K562 (cell line): ENCODE results near the gene PIGM. TPM values are rescaled to one million over a fixed set of nuclear protein-coding genes. Genes with fewer than 3 reads are reported as not detected.

Experiments used
- DEAF1 ChIP-seq: fragments of 450-650 bp; formaldehyde crosslinking; IDR thresholded peaks from 2 replicates; pipeline ENCODE4 v1.4.0; 2020; ENCODE audit warnings: mild to moderate bottlenecking, moderate library complexity
- ESRRB ChIP-seq: fragments of 250-450 bp; sonication (Bioruptor Pico); IDR thresholded peaks from 2 replicates; pipeline ENCODE4 v1.5.0; 2020; ENCODE audit warnings: mild to moderate bottlenecking, moderate library complexity, borderline replicate concordance
- ETV6 ChIP-seq, 3 experiments: fragments of 150-350 bp in 1 of 3; sonication (generic) in 1 of 3; formaldehyde crosslinking in 1 of 3; IDR thresholded peaks; 2 replicates each; pipeline versions ENCODE4 v1.6.1 to v1.8.0; 2014 to 2022; ENCODE audit warnings: borderline replicate concordance in 2 of 3, low read depth in 2 of 3, antibody characterized with exemption in 1 of 3, low read length in 1 of 3, mild to moderate bottlenecking in 1 of 3, missing genetic modification reagents in 1 of 3
- GTF2A2 ChIP-seq: IDR thresholded peaks from 2 replicates; pipeline ENCODE4 v1.6.1; 2016; ENCODE audit warnings: mild to moderate bottlenecking, missing genetic modification characterization, missing compliant biosample characterization
- HMG20B ChIP-seq: fragments of 250-450 bp; sonication (Bioruptor Pico); IDR thresholded peaks from 2 replicates; pipeline ENCODE4 v1.5.0; 2021; ENCODE audit warnings: mild to moderate bottlenecking
- LARP7 ChIP-seq: fragments of 450-650 bp; IDR thresholded peaks from 2 replicates; pipeline ENCODE4 v1.6.1; 2016
- MLLT1 ChIP-seq, 2 experiments: fragments of 450-650 bp; IDR thresholded peaks; 2 replicates each; pipeline ENCODE4 v1.6.1; 2016
- NCOA6 ChIP-seq: fragments of 450-650 bp; IDR thresholded peaks from 2 replicates; pipeline ENCODE4 v1.6.1; 2017; ENCODE audit warnings: mild to moderate bottlenecking
- NONO ChIP-seq, 2 experiments: fragments of 200-400 bp in 1 of 2; fragments of 450-650 bp in 1 of 2; formaldehyde crosslinking in 1 of 2; IDR thresholded peaks; 2 replicates each; pipeline ENCODE4 v1.6.1; 2017; ENCODE audit warnings: low read depth in 2 of 2, mild to moderate bottlenecking in 2 of 2, moderate library complexity in 2 of 2, low read length in 1 of 2
- SAP30 ChIP-seq: fragments of 200-600 bp; sonication (generic); IDR thresholded peaks from 2 replicates; pipeline ENCODE4 v1.6.1; 2012; ENCODE audit warnings: borderline replicate concordance, low read depth, mild to moderate bottlenecking, moderate library complexity, low read length, control low read depth, inconsistent platforms; ENCODE audit not compliant: insufficient read depth, poor library complexity, severe bottlenecking
- SOX6 ChIP-seq: fragments of 450-650 bp; IDR thresholded peaks from 2 replicates; pipeline ENCODE4 v1.6.1; 2014; ENCODE audit warnings: mild to moderate bottlenecking
- ZNF184 ChIP-seq: sonication (generic); formaldehyde crosslinking; IDR thresholded peaks from 2 replicates; pipeline ENCODE4 v1.5.0; 2020; ENCODE audit warnings: missing genetic modification reagents
- polyA plus RNA-seq, 8 experiments: library from polyadenylated mRNA; depleted of rRNA in 4 of 8; stranded (reverse) in 5 of 8; unstranded in 3 of 8; fragments of >200 nt; fragmentation: Nextera tagmentation in 2 of 8; fragmentation: Illumina TruSeq in 1 of 8; extraction: Ambion mirVana in 2 of 8; extraction: Trizol in 1 of 8; gene quantifications; 2 replicates each; pipeline versions ENCODE4 v1.2.1 to v1.2.3, GENCODE V29; 2011 to 2014; ENCODE audit warnings: inconsistent platforms in 1 of 8, missing spikeins in 1 of 8
- total RNA-seq, 7 experiments: library from RNA; depleted of rRNA in 6 of 7; stranded (reverse); fragments of >200 nt in 6 of 7; fragmentation: Illumina TruSeq in 2 of 7; extraction: Trizol in 2 of 7; gene quantifications; 2 replicates each; pipeline versions ENCODE4 v1.2.1 to v1.2.3, GENCODE V29; 2011 to 2021; ENCODE audit warnings: low replicate concordance in 1 of 7
- TF ChIP-seq, protein P1 (sequence below): fragments of 450-650 bp; IDR thresholded peaks from 2 replicates; pipeline ENCODE4 v1.6.1; 2017; ENCODE audit warnings: mild to moderate bottlenecking, moderate library complexity
- TF ChIP-seq, protein P2 (sequence below): fragments of 200-800 bp; sonication (Bioruptor generic); IDR thresholded peaks from 2 replicates; pipeline ENCODE4 v1.6.1; 2016; ENCODE audit warnings: missing genetic modification characterization, missing compliant biosample characterization
- TF ChIP-seq, protein P3 (sequence below): fragments of 250-450 bp; sonication (Bioruptor Pico); IDR thresholded peaks from 2 replicates; pipeline ENCODE4 v1.8.0; 2021; ENCODE audit warnings: moderate library complexity, mild to moderate bottlenecking, inconsistent platforms

The PIGM gene
- total and polyA plus RNA-seq, 9 of the 15 experiments (the other 6 are each of a cell fraction or from before 2014, with no cell fraction given), result 2.6 to 6.7 (median 4.3) TPM

DNA sequence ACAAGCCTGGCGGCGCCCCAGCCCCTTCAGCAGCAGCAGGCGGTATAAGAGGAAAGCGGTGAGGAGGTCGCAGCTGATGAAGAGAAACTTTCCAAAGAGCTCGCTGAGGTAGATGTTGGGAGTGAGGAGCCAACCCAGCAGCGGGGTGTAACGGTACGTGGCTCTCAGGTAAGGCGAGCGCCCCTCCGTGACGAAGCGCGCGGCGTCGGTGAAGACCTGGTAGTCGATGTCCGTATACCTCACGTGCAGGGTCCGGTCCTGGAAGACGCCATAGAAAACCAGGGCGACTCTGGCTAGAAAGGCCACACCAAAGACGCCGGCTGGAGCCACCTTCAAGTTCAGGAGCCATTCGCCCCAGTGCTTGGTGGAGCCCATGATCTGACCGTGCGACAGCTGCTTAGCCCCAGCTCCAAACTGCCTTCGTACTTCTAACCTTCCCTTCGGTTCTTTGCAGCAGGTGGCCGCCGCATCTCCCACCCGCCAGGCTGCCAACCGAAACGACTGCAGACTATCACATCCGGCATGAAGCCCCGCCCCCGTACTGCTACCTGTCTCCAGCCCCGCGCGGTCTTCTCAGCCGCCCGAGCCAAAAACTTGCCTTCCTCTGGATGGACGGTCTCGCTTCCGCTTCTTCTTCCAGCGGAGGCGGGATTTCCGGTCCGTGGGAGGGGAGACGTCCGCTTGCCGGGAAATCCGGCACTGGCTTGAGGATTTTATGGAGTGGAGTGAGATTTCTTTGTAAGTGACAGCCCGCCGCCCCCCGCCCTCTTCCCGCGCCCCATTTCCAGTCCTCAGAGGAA is at the start of gene PIGM (continued):
- TF ChIP-seq MLLT1 (IDR thresholded peaks at IDR 0.05) (no peak), ZNF184 (CRISPR knock-in tag) (no peak), HMG20B (CRISPR knock-in tag) (no peak), NCOA6 (no peak; the same call in none of the 2 replicates), DEAF1 (CRISPR knock-in tag) (no peak), LARP7 (no peak), NONO (IDR thresholded peaks at IDR 0.05; ENCODE audit: low read depth in 2 of 2, low read length in 1 of 2) (no peak), ESRRB (no peak), ETV6 (IDR thresholded peaks at IDR 0.05; ENCODE audit: borderline replicate concordance in 1 of 2, low read depth in 2 of 2, low read length in 1 of 2) (peak in 1 of 2 experiments; percentile 84; a peak in 2 of 4 replicates), ETV6 (CRISPR knock-in tag; IDR thresholded peaks at IDR 0.05; ENCODE audit: borderline replicate concordance) (0 out of 2 replicates have a peak, but pooled peaks have one; percentile 15), SAP30 (peak; percentile 30), GTF2A2 (tag) (no peak), SOX6 (peak; percentile 26; the same call in 1 of the 2 replicates)
- TF ChIP-seq, protein P1, sequence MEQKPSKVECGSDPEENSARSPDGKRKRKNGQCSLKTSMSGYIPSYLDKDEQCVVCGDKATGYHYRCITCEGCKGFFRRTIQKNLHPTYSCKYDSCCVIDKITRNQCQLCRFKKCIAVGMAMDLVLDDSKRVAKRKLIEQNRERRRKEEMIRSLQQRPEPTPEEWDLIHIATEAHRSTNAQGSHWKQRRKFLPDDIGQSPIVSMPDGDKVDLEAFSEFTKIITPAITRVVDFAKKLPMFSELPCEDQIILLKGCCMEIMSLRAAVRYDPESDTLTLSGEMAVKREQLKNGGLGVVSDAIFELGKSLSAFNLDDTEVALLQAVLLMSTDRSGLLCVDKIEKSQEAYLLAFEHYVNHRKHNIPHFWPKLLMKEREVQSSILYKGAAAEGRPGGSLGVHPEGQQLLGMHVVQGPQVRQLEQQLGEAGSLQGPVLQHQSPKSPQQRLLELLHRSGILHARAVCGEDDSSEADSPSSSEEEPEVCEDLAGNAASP, result no peak
- TF ChIP-seq, protein P2, sequence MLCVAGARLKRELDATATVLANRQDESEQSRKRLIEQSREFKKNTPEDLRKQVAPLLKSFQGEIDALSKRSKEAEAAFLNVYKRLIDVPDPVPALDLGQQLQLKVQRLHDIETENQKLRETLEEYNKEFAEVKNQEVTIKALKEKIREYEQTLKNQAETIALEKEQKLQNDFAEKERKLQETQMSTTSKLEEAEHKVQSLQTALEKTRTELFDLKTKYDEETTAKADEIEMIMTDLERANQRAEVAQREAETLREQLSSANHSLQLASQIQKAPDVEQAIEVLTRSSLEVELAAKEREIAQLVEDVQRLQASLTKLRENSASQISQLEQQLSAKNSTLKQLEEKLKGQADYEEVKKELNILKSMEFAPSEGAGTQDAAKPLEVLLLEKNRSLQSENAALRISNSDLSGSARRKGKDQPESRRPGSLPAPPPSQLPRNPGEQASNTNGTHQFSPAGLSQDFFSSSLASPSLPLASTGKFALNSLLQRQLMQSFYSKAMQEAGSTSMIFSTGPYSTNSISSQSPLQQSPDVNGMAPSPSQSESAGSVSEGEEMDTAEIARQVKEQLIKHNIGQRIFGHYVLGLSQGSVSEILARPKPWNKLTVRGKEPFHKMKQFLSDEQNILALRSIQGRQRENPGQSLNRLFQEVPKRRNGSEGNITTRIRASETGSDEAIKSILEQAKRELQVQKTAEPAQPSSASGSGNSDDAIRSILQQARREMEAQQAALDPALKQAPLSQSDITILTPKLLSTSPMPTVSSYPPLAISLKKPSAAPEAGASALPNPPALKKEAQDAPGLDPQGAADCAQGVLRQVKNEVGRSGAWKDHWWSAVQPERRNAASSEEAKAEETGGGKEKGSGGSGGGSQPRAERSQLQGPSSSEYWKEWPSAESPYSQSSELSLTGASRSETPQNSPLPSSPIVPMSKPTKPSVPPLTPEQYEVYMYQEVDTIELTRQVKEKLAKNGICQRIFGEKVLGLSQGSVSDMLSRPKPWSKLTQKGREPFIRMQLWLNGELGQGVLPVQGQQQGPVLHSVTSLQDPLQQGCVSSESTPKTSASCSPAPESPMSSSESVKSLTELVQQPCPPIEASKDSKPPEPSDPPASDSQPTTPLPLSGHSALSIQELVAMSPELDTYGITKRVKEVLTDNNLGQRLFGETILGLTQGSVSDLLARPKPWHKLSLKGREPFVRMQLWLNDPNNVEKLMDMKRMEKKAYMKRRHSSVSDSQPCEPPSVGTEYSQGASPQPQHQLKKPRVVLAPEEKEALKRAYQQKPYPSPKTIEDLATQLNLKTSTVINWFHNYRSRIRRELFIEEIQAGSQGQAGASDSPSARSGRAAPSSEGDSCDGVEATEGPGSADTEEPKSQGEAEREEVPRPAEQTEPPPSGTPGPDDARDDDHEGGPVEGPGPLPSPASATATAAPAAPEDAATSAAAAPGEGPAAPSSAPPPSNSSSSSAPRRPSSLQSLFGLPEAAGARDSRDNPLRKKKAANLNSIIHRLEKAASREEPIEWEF (CRISPR knock-in tag), result no peak
- TF ChIP-seq, protein P3, sequence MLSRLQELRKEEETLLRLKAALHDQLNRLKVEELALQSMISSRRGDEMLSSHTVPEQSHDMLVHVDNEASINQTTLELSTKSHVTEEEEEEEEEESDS (CRISPR knock-in tag), result no peak
